Hematopoietic multipotent progenitor cell treated with erythropoietin and hydrocortisone succinate and interleukin-3 and kit ligand, for 17 days (in vitro differentiated cells): ENCODE measurements around the gene MB.

Experiments used
- DNase-seq: peaks from one replicate; pipeline ENCODE4 v3.0.0-alpha.2; 2015; ENCODE audit warnings: low spot score

The MB gene

GRCh38 chr22:35593891-35594470, 23.1 kb downstream of the MB start:
- no peak for DNase-seq

DNA sequence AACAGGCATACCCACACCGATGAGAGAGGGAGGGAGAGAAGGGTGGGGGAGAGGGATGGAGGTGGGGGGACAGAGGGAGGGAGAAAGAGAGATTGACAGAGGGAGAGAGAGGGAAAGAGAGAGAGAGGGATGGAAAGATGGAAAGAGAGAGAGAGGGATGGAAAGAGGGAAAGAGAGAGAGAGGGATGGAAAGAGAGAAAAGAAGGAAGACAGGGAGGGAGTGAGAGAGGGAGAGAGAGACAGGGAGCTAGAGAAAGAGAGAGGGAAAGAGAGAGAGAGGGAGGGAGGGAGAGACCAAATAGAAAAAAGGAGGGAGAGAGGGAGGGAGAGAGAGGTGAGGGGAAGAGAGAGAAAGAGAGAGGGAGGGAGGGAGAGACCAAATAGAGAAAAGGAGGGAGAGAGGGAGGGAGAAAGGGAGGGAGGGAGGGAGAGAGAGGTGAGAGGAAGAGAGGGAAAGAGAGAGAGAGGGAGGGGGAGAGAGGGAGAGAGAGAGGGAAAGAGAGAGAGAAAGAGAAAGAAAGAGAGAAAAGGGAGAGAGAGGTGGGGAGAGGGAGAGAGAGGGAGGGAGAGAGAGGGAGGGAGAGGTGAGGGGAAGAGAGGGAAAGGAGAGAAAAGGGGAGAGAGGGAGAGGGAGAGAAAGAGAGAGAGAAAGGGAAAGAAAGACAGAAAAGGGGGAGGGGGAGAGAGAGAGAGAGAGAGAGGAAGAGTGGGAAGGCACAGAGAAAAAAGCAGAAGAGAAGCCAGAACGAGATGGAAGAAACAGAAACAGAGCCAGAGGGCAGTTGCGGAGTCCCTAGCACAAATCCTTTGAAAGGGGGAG, 23.8 kb downstream of the MB start:
- DNase-seq = no peak

GRCh38 chr22:35592418-35592967, 24.6 kb downstream of the MB start:
- no peak for DNase-seq

DNA sequence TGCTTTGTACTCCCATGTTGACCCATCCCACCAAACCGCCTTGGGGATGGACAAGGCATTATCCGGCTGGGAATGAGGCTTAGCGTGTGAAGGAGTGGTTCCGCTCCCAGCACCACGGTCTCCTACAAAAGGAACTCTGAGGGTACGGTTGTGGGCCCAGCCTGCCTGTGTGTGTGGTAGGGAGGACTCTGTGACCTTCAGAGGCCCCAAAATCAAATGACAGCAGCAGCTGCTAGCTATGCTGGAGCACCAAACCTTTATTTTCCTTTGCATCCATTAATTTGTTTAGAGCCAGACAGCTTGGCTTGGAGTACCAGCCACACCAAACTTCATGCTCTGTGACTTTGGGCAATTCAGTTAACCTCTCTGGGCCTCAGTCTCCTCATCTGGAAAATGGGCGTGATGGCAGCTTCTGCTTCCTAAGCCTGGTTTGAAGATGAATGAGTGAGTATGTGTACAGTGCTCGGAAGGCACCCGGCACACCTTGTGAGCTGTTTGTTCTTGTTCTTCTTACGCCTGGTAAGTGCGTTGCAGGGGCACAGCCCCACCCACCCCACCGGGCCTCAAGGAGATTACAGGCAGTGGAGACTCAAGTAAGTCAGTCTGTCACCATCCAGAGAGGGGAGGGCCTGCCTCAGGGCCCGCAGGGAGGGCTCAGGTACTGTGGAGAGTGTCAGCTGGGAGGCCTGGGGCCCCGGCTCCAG, 25.3 kb downstream of the MB start:
- no peak for DNase-seq

GRCh38 chr22:35590634-35591295, 26.4 kb downstream of the MB start:
- no peak for DNase-seq

- DNase-seq = no peak
Measured at GRCh38 chr22:35589756-35590093, 27.4 kb downstream of the MB start.

DNA sequence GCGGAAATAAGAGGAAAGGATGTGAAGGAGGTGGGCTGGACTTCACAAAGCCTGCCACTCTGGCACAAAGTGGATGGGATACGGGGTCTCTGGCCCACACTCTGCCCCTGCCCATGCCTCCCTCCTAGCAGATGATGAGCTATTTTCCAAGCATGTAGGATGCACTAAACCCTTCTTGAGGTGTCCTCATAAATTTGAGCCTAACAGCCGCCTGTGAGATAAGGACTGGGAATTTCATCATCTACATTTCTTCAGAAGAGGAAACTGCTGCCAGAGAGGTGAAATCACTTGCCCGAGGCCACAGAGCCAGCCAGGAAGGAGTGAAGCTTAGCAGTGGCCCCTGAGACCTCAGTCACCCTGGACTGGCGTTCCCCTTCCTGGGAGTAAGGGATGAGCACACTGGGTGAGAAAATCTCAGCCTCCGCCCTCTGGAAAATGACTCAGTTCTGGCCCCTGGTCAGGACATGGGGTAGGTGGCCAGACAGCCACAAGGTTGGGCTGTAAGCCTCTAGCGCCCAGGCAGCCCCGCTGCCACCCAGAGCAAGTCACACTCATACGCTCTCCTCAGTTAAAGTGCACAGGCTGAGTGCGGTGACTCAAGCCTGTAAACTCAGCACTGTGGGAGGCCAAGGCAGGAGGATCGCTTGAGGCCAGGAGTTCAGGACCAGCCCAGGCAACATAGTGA, 27.9 kb downstream of the MB start:
- no peak for DNase-seq

- no peak for DNase-seq
Measured at GRCh38 chr22:35587896-35588295, 29.2 kb downstream of the MB start.

DNA sequence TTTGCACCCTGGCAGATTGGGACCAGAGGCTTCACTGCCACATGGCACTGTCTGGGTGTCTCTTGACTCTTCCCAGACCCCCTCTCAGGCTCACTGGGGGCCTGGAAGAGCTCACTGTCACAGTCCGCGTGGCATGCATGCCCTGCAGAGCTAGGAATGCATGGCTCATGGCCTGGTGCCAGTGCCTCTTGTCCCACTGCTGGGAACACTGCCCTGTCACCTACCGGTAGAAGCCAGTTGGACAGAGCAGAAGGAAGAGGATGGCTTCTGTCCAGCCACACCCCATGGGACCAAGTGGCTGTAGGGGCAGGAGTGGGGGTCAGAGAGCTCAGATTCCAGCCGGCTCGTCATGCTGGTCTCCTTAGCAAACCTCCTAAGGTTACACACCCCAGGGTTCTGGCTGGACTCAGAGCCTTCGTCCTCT, 29.7 kb downstream of the MB start:
- no peak for DNase-seq

DNA sequence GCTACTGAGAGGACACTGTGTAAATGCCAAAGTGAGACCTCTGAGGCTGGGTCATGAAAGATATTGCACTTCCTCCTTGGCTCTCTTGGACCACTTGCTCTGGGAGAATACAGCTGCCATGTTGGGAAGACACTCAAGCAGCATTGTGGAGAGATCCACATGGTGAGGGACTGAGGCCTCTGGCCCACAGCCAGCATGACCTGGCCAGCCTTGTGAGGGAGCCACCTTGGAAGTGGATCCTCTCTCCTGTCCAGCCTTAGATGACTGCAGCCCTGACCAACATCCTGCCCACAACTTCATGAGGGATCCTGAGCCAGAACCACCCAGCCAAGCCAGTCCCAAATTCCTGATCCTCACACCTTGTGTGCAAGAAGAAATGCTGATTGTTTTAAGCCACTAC, 30.4 kb downstream of the MB start:
- DNase-seq = no peak

- peak; percentile 74 for DNase-seq
Measured at GRCh38 chr22:35582861-35583670, 34.1 kb downstream of the MB start.

DNA sequence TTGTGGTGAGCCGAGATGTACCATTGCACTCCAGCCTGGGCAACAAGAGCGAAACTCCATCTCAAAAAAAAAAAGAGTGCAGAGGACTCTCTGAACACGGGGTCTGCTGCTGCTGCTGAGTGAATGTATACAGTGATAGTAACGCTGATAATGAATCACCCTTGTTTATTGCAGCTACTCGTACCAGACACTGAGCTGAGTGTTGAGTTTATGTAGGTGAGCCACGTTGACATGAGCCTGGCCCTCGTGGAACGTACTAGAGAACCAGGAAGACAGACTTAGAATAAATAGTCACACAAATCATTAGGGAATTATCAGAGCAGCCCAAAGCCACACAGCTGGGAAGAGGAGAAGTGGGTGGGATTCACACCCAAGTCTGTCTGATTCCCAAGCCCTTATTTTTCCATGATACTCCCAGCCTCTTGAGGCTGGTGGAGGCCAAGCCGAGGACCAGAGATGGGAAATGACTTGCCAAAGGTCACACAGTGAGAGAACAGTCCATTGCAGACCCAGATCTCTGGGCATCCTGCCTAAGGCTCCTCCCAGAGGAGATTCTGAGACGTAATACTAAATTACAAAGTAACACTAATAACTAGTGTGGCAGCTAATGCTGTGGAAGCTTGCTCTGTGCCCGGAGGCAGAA, 34.8 kb downstream of the MB start:
- DNase-seq = no peak

DNA sequence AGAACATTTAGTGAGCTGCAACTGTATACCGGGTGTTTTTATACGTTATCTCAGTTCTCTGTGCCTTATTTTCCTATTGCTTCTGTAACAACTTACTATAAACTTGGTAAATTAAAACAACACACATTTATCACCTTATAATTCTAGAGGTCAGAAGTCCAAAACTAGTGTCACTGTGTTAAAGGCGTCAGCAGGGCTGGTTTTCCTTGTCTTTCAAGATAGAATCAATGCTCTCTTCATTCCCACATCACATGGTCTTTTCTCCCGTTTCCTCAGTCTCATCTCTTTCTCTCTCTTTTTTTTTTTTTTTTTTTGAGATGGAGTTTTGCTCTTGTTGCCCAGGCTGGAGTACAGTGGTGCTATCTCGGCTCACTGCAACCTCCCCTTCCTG, 36.1 kb downstream of the MB start:
- DNase-seq = no peak

- DNase-seq = no peak
Measured at GRCh38 chr22:35580351-35581022, 36.6 kb downstream of the MB start.

GRCh38 chr22:35578836-35579575, 38.1 kb downstream of the MB start:
- DNase-seq = no peak

- no peak for DNase-seq
Measured at GRCh38 chr22:35577799-35578659, 39.1 kb downstream of the MB start.

GRCh38 chr22:35576671-35577070, 40.5 kb downstream of the MB start:
- DNase-seq = no peak

GRCh38 chr22:35575116-35575748, 41.9 kb downstream of the MB start:
- no peak for DNase-seq
